HL-60 (cell line): ENCODE measurements around the gene RPL26.
"Not testable (repeated sequence)": the region's sequence is repeated elsewhere in the genome, so short reads cannot be mapped to it uniquely, and the experiment has no call there.

Source experiments
- DNase-seq, 2 experiments: peaks; one replicate each; pipeline ENCODE4 v3.0.0-alpha.2; 2010 to 2020; ENCODE audit warnings: low read depth in 1 of 2, low spot score in 1 of 2
- H3K27ac ChIP-seq: fragments of 250-450 bp; sonication (Bioruptor Pico); replicated peaks from 2 replicates; pipeline ENCODE4 v1.5.1; 2020; ENCODE audit warnings: mild to moderate bottlenecking, moderate library complexity
- H3K27me3 ChIP-seq: fragments of 250-450 bp; sonication (Bioruptor Pico); 2 replicates; pipeline ENCODE4 v1.5.1; 2021; ENCODE audit warnings: mild to moderate bottlenecking, moderate library complexity; ENCODE audit not compliant: insufficient read depth, poor library complexity, severe bottlenecking
- H3K4me3 ChIP-seq: replicated peaks from 2 replicates; pipeline ENCODE4 v1.5.1; 2011; ENCODE audit warnings: mild to moderate bottlenecking, control low read depth, low read length; ENCODE audit not compliant: insufficient read depth
- GABPA ChIP-seq: IDR thresholded peaks from 2 replicates; pipeline ENCODE4 v1.6.1; 2012; ENCODE audit warnings: low read depth
- POLR2AphosphoS5 ChIP-seq: IDR thresholded peaks from 2 replicates; pipeline ENCODE4 v1.6.1; 2012; ENCODE audit warnings: low read depth
- SPI1 ChIP-seq: IDR thresholded peaks from 2 replicates; pipeline ENCODE4 v1.6.1; 2012; ENCODE audit warnings: low read depth, mild to moderate bottlenecking, borderline replicate concordance
- TF ChIP-seq, protein P1 (sequence below): IDR thresholded peaks from one replicate; pipeline ENCODE4 v1.5.1; 2011; ENCODE audit warnings: low read length, control low read depth, inconsistent platforms; ENCODE audit not compliant: insufficient read depth
- TF ChIP-seq, protein P2 (sequence below): IDR thresholded peaks from 2 replicates; pipeline ENCODE4 v1.6.1; 2012; ENCODE audit warnings: low read depth; ENCODE audit not compliant: insufficient replicate concordance

RPL26 gene

DNA sequence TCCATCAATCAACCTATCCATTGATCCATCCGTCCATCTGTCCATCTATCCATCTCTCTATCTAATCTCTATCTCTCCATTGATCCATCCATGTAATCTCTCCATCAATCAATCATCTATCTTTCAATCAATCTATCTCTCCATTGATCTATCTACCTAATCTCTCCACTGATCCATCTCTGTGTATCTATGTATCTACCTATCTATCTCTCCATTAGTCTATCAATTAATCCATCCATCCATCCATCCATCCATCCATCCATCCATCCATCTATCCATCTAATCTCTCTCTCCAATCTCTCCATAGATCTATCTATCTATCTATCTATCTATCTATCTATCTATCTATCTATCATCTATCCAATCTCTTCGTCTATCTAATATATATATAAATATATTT is 18.1 kb upstream of the RPL26 start:
- no peak overlapping the region for H3K4me3 ChIP-seq
- no peak for DNase-seq
- H3K27ac ChIP-seq: no peak overlapping the region
- no peak for TF ChIP-seq GABPA
- H3K27me3 ChIP-seq: no peaks in the 10 kb centered on the region

DNA sequence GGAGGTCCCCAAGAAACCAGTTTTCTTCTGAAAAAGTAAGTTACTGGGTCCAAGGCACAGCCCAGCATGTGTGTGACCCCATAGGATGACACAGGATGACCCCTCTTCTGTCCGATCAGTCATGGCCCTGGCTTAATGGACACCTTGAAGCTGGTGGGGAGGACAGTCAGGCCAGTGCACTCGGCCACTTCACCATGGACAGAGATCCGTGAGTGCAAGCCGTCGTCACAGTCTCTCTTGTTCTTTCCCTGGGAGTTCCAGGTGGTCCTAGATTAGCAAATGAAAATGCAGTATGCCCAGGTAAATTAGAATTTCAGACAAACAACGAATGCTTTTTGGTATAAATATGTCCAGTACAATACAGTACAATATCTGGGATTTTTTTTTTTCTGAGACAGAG is 16.0 kb upstream of the RPL26 start:
- H3K27me3 ChIP-seq: no peaks in the 10 kb centered on the region
- TF ChIP-seq SPI1: no peak
- TF ChIP-seq, protein P1, sequence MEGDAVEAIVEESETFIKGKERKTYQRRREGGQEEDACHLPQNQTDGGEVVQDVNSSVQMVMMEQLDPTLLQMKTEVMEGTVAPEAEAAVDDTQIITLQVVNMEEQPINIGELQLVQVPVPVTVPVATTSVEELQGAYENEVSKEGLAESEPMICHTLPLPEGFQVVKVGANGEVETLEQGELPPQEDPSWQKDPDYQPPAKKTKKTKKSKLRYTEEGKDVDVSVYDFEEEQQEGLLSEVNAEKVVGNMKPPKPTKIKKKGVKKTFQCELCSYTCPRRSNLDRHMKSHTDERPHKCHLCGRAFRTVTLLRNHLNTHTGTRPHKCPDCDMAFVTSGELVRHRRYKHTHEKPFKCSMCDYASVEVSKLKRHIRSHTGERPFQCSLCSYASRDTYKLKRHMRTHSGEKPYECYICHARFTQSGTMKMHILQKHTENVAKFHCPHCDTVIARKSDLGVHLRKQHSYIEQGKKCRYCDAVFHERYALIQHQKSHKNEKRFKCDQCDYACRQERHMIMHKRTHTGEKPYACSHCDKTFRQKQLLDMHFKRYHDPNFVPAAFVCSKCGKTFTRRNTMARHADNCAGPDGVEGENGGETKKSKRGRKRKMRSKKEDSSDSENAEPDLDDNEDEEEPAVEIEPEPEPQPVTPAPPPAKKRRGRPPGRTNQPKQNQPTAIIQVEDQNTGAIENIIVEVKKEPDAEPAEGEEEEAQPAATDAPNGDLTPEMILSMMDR: no peak
- TF ChIP-seq, protein P2, sequence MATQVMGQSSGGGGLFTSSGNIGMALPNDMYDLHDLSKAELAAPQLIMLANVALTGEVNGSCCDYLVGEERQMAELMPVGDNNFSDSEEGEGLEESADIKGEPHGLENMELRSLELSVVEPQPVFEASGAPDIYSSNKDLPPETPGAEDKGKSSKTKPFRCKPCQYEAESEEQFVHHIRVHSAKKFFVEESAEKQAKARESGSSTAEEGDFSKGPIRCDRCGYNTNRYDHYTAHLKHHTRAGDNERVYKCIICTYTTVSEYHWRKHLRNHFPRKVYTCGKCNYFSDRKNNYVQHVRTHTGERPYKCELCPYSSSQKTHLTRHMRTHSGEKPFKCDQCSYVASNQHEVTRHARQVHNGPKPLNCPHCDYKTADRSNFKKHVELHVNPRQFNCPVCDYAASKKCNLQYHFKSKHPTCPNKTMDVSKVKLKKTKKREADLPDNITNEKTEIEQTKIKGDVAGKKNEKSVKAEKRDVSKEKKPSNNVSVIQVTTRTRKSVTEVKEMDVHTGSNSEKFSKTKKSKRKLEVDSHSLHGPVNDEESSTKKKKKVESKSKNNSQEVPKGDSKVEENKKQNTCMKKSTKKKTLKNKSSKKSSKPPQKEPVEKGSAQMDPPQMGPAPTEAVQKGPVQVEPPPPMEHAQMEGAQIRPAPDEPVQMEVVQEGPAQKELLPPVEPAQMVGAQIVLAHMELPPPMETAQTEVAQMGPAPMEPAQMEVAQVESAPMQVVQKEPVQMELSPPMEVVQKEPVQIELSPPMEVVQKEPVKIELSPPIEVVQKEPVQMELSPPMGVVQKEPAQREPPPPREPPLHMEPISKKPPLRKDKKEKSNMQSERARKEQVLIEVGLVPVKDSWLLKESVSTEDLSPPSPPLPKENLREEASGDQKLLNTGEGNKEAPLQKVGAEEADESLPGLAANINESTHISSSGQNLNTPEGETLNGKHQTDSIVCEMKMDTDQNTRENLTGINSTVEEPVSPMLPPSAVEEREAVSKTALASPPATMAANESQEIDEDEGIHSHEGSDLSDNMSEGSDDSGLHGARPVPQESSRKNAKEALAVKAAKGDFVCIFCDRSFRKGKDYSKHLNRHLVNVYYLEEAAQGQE: no peak
- TF ChIP-seq GABPA: no peak
- TF ChIP-seq POLR2AphosphoS5: no peak
- DNase-seq: no peak
- H3K27ac ChIP-seq: no peak overlapping the region
- no peak overlapping the region for H3K4me3 ChIP-seq

DNA sequence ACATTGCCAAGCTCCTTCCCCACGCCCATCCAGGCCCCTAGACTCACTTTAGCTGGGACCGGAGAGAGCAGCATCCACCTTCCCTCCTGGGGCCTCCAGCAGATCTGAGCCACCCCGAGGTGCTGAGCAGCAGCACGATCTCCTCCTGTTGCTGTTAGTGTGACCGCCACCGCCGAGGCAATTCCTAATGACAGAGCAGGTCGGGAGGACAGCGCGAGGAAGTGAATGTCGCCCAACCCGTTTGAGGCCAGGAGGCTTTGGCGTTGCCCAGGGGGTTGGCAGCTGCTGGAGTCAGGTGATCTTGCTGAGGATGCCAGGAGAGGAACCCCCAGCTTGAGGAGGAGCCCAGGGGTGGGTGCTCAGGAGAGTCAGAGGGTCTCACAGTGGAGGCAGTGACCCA is 14.6 kb upstream of the RPL26 start, which contains the start of gene RNF222:
TSS of gene RNF222 (minus strand) at position 192 of the 400 bp plus-strand sequence. CDS start 4,366 bp downstream, outside the sequence.
- Histone ChIP-seq H3K27ac (no peak within 1 kb of the TSS), H3K27me3 (no peaks in the 10 kb centered on the region), H3K4me3 (no peak within 1 kb of the TSS)
- no peak for DNase-seq
- no peak for TF ChIP-seq POLR2AphosphoS5
- no peak for TF ChIP-seq GABPA
- TF ChIP-seq, protein P2: no peak
- TF ChIP-seq SPI1: no peak
- TF ChIP-seq, protein P1: no peak

DNA sequence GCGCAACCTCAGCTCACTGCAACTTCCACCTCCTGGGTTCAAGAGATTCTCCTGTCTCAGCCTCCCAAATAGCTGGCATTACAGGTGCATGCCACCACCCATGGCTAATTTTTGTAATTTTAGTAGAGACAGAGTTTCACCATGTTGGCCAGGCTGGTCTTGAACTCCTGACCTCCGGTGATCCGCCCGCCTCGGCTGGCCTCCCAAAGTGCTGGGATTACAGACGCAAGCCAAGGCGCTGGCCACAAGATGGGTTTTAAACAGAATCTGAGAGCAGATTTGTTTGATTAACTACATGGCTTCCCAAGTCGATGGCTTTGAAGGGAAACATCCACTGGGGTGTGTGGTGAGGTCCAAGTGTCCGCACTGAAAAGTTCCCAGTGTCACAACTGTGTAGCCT is 11.5 kb upstream of the RPL26 start:
- DNase-seq, H3K4me3 ChIP-seq, H3K27ac ChIP-seq, H3K27me3 ChIP-seq: not testable (repeated sequence)

DNA sequence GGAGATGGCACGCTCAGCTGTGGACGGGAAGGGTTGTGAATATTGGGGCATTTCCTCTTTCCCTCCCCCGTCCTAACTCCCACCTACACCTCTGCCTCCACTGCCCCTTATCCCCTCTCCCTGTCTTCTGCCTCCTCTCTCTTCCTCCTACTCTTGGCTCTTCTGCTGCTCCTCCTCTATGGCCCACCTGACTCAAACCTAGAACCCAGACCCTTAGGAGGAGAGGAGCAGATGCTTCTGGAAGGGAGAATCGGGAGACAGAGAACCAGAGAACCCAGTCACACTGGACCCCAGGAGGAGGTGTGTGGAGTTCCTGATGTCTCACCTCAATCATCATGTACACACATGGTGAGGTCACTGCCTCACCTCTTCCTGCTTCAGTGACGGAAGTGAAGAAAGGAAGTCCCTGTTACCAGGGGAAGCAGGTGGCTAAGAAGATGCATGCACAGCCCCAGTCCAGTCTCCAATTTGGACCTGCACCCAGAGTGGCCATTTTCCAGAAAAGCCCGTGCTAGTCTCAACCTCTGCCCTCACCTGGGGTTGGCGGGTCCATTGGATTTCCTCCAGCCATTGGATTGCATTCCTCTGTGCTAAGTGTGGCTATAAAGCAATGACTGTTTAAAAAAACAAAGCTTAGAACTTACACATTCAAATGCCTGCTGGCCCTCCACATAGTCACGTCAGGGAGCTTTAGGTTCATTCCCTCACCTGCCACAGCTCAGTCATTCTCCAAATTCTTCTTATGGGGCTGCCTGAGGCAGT is 10.7 kb upstream of the RPL26 start:
- Histone ChIP-seq H3K27ac (no peak overlapping the region), H3K27me3 (no peaks in the 10 kb centered on the region), H3K4me3 (no peak overlapping the region)
- peak in 1 of 2 experiments; percentile 29 for DNase-seq
- peak; percentile 5; the same call in 1 of the 2 replicates for TF ChIP-seq SPI1
- no peak for TF ChIP-seq POLR2AphosphoS5
